HepG2 (cell line): ENCODE measurements around the gene C20orf204.

ENCODE experiments used
- CREM ChIP-seq, 2 experiments: sonication (generic) in 1 of 2; formaldehyde crosslinking in 1 of 2; IDR thresholded peaks; 2 replicates each; pipeline versions ENCODE4 v1.4.0 to v1.6.1; 2016 to 2020; ENCODE audit warnings: antibody characterized with exemption in 1 of 2, mild to moderate bottlenecking in 1 of 2, missing genetic modification reagents in 1 of 2
- CTCF ChIP-seq: sonication (generic); formaldehyde crosslinking; IDR thresholded peaks from 2 replicates; pipeline ENCODE4 v1.5.0; 2020; ENCODE audit warnings: mild to moderate bottlenecking, missing genetic modification reagents, moderate library complexity
- REST ChIP-seq, 2 experiments: IDR thresholded peaks; 2 replicates each; pipeline ENCODE4 v1.6.1; 2011 to 2012; ENCODE audit warnings: low read length in 2 of 2, borderline replicate concordance in 1 of 2, low read depth in 1 of 2, mild to moderate bottlenecking in 1 of 2, moderate library complexity in 1 of 2
- SIN3A ChIP-seq: IDR thresholded peaks from 2 replicates; pipeline ENCODE4 v1.6.1; 2011; ENCODE audit warnings: low read depth, mild to moderate bottlenecking, control low read depth, low read length, borderline replicate concordance
- TAF1 ChIP-seq: sonication (generic); formaldehyde crosslinking; IDR thresholded peaks from 2 replicates; pipeline ENCODE4 v1.4.0; 2020; ENCODE audit warnings: missing genetic modification reagents

GRCh38 chr20:64049060-64049877 lies 13.3 kb downstream of the C20orf204 start, which contains the start of gene SOX18:
- TF ChIP-seq REST (IDR thresholded peaks at IDR 0.05; ENCODE audit: borderline replicate concordance in 1 of 2, low read depth in 1 of 2, low read length in 2 of 2) (no peak), SIN3A (peak; percentile 38; the same call in 1 of the 2 replicates), CTCF (CRISPR knock-in tag) (peak; percentile 60), TAF1 (CRISPR knock-in tag) (peak; percentile 52), CREM (IDR thresholded peaks at IDR 0.05) (no peak), CREM (CRISPR knock-in tag; IDR thresholded peaks at IDR 0.05) (no peak)
